ENCODE data around the gene RCAN1. TPM values are rescaled to one million over a fixed set of nuclear protein-coding genes. Genes with fewer than 3 reads are reported as not detected.
A peak's percentile ranks its signal among the peaks of the same experiment; 100 is the strongest.

RCAN1 gene
- total and polyA plus RNA-seq, 2 of the 13 experiments (the other 11 are each of a cell fraction or from before 2014, with no cell fraction given): 9.4 to 34.1 TPM

GRCh38 chr21:34522284-34522683 is 92.6 kb downstream of the RCAN1 start (continued):
- TF ChIP-seq MED8 (CRISPR knock-in tag; IDR thresholded peaks at IDR 0.05; ENCODE audit: insufficient replicate concordance) (no peak), ZNF530 (CRISPR knock-in tag; IDR thresholded peaks at IDR 0.05; ENCODE audit: low read depth) (no peak), ADNP (CRISPR knock-in tag; IDR thresholded peaks at IDR 0.05) (no peak), TEAD3 (CRISPR knock-in tag; optimal IDR thresholded peaks at IDR 0.05; ENCODE audit: borderline replicate concordance) (peak; percentile 32), ZNF274 (CRISPR knock-in tag; IDR thresholded peaks at IDR 0.05) (no peak), ZFP36 (IDR thresholded peaks at IDR 0.05; ENCODE audit: borderline replicate concordance, low read depth, low read length, partially characterized antibody) (no peak), SMYD3 (CRISPR knock-in tag; IDR thresholded peaks at IDR 0.05) (no peak), YEATS4 (CRISPR knock-in tag; IDR thresholded peaks at IDR 0.05; ENCODE audit: borderline replicate concordance) (no peak), ZNF713 (CRISPR knock-in tag; IDR thresholded peaks at IDR 0.05) (no peak), ZBTB3 (CRISPR knock-in tag; IDR thresholded peaks at IDR 0.05; ENCODE audit: borderline replicate concordance, low read depth) (no peak), BATF2 (CRISPR knock-in tag; IDR thresholded peaks at IDR 0.05) (no peak), ZSCAN9 (CRISPR knock-in tag; IDR thresholded peaks at IDR 0.05; ENCODE audit: borderline replicate concordance) (no peak), ZBTB14 (CRISPR knock-in tag; IDR thresholded peaks at IDR 0.05) (no peak), ZNF687 (CRISPR knock-in tag; IDR thresholded peaks at IDR 0.05) (no peak), IRF1 (CRISPR knock-in tag; IDR thresholded peaks at IDR 0.05; ENCODE audit: low read depth) (no peak), ZFP36L2 (CRISPR knock-in tag; IDR thresholded peaks at IDR 0.05) (no peak), ZNF724P (CRISPR knock-in tag; IDR thresholded peaks at IDR 0.05; ENCODE audit: borderline replicate concordance) (no peak), TCF7L2 (IDR thresholded peaks at IDR 0.05; ENCODE audit: low read depth, low read length) (no peak), ZNF749 (CRISPR knock-in tag; IDR thresholded peaks at IDR 0.05; ENCODE audit: borderline replicate concordance) (no peak)

Data from HepG2 (cell line).